Measurements from ENCODE around the gene FUT6. TPM values are rescaled to one million over a fixed set of nuclear protein-coding genes. Genes with fewer than 3 reads are reported as not detected.

FUT6 gene
- total RNA-seq, 4 donors from 2014 or later, result 0.25 to 1.4 TPM; not detected in 2

DNA sequence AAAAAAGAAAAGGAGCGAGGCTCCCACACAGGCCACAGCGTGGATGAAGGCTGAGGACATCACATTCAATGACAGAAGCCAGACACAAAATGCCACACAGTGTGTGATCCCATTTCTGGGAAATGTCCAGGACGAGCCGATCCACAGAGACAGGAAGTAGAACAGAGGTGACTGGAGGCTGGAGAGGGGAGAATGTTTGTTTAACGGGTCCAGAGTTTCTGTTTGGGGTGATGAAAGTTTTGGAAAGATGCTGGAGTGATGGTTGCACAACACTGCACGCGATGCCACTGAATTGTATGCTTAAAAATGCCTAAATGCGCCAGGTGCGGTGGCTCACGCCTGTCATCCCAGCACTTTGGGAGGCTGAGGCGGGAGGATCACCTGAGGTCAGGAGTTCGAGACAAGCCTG, 31.5 kb upstream of the FUT6 start:
- WGBS, result 77% methylated on average over 12 of the region's 12 CpGs
- Histone ChIP-seq H3K27me3 (no peaks in the 10 kb centered on the region), H3K9me3 (no peaks in the 10 kb centered on the region), H3K4me1 (no peaks in the 10 kb centered on the region), H3K36me3 (no peaks in the 10 kb centered on the region), H3K27ac (no peak overlapping the region), H3K4me3 (no peak overlapping the region)
- no peak for DNase-seq (ENCODE audit: low spot score in 2 of 2)
- TF ChIP-seq, protein P1, sequence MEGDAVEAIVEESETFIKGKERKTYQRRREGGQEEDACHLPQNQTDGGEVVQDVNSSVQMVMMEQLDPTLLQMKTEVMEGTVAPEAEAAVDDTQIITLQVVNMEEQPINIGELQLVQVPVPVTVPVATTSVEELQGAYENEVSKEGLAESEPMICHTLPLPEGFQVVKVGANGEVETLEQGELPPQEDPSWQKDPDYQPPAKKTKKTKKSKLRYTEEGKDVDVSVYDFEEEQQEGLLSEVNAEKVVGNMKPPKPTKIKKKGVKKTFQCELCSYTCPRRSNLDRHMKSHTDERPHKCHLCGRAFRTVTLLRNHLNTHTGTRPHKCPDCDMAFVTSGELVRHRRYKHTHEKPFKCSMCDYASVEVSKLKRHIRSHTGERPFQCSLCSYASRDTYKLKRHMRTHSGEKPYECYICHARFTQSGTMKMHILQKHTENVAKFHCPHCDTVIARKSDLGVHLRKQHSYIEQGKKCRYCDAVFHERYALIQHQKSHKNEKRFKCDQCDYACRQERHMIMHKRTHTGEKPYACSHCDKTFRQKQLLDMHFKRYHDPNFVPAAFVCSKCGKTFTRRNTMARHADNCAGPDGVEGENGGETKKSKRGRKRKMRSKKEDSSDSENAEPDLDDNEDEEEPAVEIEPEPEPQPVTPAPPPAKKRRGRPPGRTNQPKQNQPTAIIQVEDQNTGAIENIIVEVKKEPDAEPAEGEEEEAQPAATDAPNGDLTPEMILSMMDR (IDR thresholded peaks at IDR 0.05), result no peak
- TF ChIP-seq POLR2A (IDR thresholded peaks at IDR 0.05), result no peak
- TF ChIP-seq EP300 (IDR thresholded peaks at IDR 0.05), result no peak
- TF ChIP-seq POLR2AphosphoS5 (IDR thresholded peaks at IDR 0.05), result no peak

DNA sequence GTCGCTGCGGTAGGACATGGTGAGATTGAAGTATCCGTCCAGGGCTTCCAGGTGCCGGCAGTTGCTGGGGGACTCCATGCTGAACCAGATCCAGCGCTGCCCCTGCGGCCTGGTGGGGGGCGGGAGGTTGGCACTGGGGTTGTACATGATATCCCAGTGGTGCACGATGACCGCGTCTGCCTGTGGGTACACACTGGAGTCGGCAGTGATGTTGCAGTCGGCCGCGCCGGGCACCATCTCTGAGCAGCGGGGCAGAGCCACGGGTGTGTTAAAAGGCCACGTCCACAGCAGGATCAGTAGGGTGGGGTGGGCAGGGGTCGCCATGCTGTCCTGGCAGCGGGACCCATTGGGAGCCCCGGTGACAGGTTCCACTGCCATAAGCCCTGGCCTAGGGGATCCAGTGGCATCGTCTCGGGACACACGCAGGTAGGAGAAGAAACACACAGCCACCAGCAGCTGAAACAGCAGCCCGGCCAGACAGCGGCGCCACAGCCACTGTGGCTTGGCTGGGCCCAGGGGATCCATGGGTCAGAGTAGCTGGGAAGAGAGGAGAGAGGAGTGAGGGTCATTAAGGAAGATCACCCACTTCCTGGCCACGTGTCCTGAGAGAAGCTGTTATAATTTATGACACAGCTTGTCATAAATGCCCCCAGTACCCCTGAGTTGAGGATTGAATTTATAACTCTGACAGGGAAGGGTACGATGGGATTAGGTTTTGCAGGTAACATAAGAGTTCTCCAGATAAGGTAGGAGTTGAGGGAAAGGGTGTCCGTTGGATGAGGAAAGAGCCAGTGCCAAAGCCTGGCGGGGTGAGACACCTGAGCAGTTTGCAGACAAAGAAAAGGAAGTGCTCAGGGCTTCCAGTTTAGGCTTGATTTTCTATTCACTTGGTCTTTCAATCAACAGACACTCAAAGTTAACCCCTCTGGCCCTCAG, 28.0 kb upstream of the FUT6 start:
- Histone ChIP-seq H3K27ac (no peak overlapping the region), H3K27me3 (peaks cover 5% of the 10 kb centered on the region), H3K36me3 (no peaks in the 10 kb centered on the region), H3K4me1 (no peaks in the 10 kb centered on the region), H3K4me3 (no peak overlapping the region), H3K9me3 (no peaks in the 10 kb centered on the region)
- TF ChIP-seq POLR2A (IDR thresholded peaks at IDR 0.05) (no peak), POLR2AphosphoS5 (IDR thresholded peaks at IDR 0.05) (no peak), EP300 (IDR thresholded peaks at IDR 0.05) (no peak)
- TF ChIP-seq, protein P1 (IDR thresholded peaks at IDR 0.05), result no peak
- WGBS, result 70% methylated on average over 11 of the region's 31 CpGs
- DNase-seq (ENCODE audit: low spot score in 2 of 2), result no peak

DNA sequence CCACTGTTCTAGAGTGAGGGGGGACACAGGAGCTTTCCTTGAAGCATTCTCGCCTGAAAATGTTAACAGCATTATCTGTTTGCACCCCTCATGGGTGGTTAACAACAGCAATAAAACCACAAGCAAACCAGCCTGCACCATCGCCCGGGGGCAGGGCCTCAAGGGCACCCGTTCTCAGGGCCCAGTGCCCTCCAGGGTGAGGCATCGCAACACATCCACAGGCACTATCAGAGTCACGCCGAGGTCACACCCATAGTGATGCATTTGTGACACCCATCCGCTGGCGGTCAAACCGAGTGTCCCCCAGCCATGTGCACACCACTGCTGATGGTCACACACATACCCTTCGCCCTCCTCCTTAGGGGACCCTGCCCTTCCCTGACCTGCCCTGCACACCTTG, 26.3 kb upstream of the FUT6 start:
- Histone ChIP-seq H3K4me1 (no peaks in the 10 kb centered on the region), H3K4me3 (no peak overlapping the region), H3K9me3 (no peaks in the 10 kb centered on the region), H3K27me3 (peaks cover 5% of the 10 kb centered on the region), H3K36me3 (no peaks in the 10 kb centered on the region), H3K27ac (no peak overlapping the region)
- 96% methylated on average over 4 of the region's 11 CpGs for WGBS
- no peak for TF ChIP-seq POLR2AphosphoS5 (IDR thresholded peaks at IDR 0.05)
- TF ChIP-seq, protein P1 (IDR thresholded peaks at IDR 0.05), result no peak
- no peak for TF ChIP-seq POLR2A (IDR thresholded peaks at IDR 0.05)
- TF ChIP-seq EP300 (IDR thresholded peaks at IDR 0.05), result no peak
- DNase-seq (ENCODE audit: low spot score in 2 of 2), result no peak

DNA sequence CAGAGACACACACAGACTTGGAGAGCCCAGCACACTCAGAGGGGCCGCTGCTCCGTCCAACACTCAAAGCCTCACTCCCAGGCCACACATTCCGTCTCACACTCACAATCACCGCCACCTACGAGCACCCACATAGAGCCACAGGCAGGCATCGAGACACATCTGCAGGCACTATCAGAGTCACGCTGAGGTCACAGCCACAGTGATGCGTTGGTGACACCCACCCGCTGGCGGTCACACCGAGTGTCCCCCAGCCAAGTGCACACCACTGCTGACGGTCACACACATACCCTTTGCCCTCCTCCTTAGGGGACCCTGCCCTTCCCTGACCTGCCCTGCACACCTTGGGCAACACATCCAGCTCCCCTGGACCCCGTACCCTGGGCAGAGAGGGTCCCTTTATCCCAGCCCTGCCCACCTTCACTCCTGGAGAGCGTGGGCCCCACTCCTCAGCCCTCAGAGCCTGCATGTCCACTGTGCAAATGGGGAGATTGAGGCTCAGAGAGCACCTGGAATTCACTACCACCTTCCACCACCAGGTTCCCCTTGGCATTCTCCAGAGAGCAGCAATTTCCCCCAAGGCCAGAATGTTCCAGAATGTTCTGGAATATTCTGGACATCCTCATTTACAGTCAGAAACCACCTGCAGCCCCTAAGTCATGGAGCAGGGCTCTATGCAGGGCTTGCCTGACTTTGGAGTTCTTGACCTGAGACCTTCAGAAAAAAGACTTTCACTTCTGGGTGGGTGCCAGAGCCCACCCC, 25.4 kb upstream of the FUT6 start:
- Histone ChIP-seq H3K4me3 (no peak overlapping the region), H3K4me1 (no peaks in the 10 kb centered on the region), H3K9me3 (no peaks in the 10 kb centered on the region), H3K36me3 (no peaks in the 10 kb centered on the region), H3K27me3 (peaks cover 5% of the 10 kb centered on the region), H3K27ac (no peak overlapping the region)
- 86% methylated on average over 14 of the region's 14 CpGs for WGBS
- DNase-seq (ENCODE audit: low spot score in 2 of 2), result no peak
- TF ChIP-seq POLR2AphosphoS5 (IDR thresholded peaks at IDR 0.05) (no peak), EP300 (IDR thresholded peaks at IDR 0.05) (no peak)
- TF ChIP-seq, protein P1 (IDR thresholded peaks at IDR 0.05), result peak in 1 of 2 donors; percentile 9
